Smooth muscle cell (in vitro differentiated cells): Measurements from ENCODE around the gene TUT7. TPM values are rescaled to one million over a fixed set of nuclear protein-coding genes. Genes with fewer than 3 reads are reported as not detected.
"Not testable (repeated sequence)": the region's sequence is repeated elsewhere in the genome, so short reads cannot be mapped to it uniquely, and the experiment has no call there.

Source experiments
- DNase-seq: peaks from one replicate; lab custom pipeline; 2025; ENCODE audit not compliant: unreplicated experiment; lab: John Stamatoyannopoulos, UW
- H2AFZ ChIP-seq: fragments of 200-600 bp; sonication (generic); 2 replicates; pipeline ENCODE4 v1.6.0; 2016; ENCODE audit warnings: antibody characterized with exemption, low read depth, mild to moderate bottlenecking
- H3F3A ChIP-seq: fragments of 200-600 bp; sonication (generic); 2 replicates; pipeline ENCODE4 v1.6.0; 2017; ENCODE audit warnings: antibody characterized with exemption, low read depth
- H3K27ac ChIP-seq: fragments of 200-600 bp; sonication (generic); 2 replicates; pipeline ENCODE4 v1.5.1; 2016; ENCODE audit warnings: low read depth, mild to moderate bottlenecking
- H3K27me3 ChIP-seq: fragments of 200-600 bp; sonication (generic); 2 replicates; pipeline ENCODE4 v1.6.1; 2016; ENCODE audit warnings: low read depth, mild to moderate bottlenecking
- H3K36me3 ChIP-seq: fragments of 200-600 bp; sonication (generic); 2 replicates; pipeline ENCODE4 v1.5.1; 2016; ENCODE audit warnings: low read depth
- H3K4me1 ChIP-seq: fragments of 200-600 bp; sonication (generic); 2 replicates; pipeline ENCODE4 v1.5.1; 2016; ENCODE audit warnings: low read depth
- H3K4me2 ChIP-seq: fragments of 200-600 bp; sonication (generic); 2 replicates; pipeline ENCODE4 v1.6.0; 2016; ENCODE audit warnings: mild to moderate bottlenecking
- H3K4me3 ChIP-seq: fragments of 200-600 bp; sonication (generic); 2 replicates; pipeline ENCODE4 v1.5.1; 2016; ENCODE audit warnings: mild to moderate bottlenecking
- H3K79me2 ChIP-seq: fragments of 200-600 bp; sonication (generic); 2 replicates; pipeline ENCODE4 v1.6.0; 2016; ENCODE audit warnings: low read depth, mild to moderate bottlenecking
- H3K9ac ChIP-seq: fragments of 200-600 bp; sonication (generic); 2 replicates; pipeline ENCODE4 v1.6.0; 2016; ENCODE audit warnings: low read depth
- H3K9me3 ChIP-seq: fragments of 200-600 bp; sonication (generic); replicated peaks from 2 replicates; pipeline ENCODE4 v1.5.1; 2016; ENCODE audit warnings: low read depth
- H4K20me1 ChIP-seq: fragments of 200-600 bp; sonication (generic); 2 replicates; pipeline ENCODE4 v1.6.0; 2016; ENCODE audit warnings: low read depth
- WGBS: methylation state at CpG from one replicate; pipeline ENCODE4 v1.1.7; 2016; ENCODE audit warnings: low lambda C conversion rate; 5-methylcytosine and 5-hydroxymethylcytosine counted together
- polyA plus RNA-seq: library from polyadenylated mRNA; unstranded; fragments of >200 nt; fragmentation: Nextera tagmentation; extraction: Ambion mirVana; gene quantifications from 2 replicates; pipeline ENCODE4 v1.2.1, GENCODE V29; 2016
- total RNA-seq: library from RNA; depleted of rRNA; stranded (reverse); fragments of >200 nt; gene quantifications from 2 replicates; pipeline ENCODE4 v1.2.3, GENCODE V29; 2014
- TF ChIP-seq, protein P1 (sequence below): fragments of 200-600 bp; sonication (generic); IDR thresholded peaks from 2 replicates; pipeline ENCODE4 v1.5.1; 2017; ENCODE audit warnings: borderline replicate concordance, mild to moderate bottlenecking, antibody characterized with exemption; ENCODE audit not compliant: insufficient read depth, poor library complexity, severe bottlenecking

The TUT7 gene
- total and polyA plus RNA-seq, 2 experiments from 2014 or later, result 14.9 to 35.7 TPM

DNA sequence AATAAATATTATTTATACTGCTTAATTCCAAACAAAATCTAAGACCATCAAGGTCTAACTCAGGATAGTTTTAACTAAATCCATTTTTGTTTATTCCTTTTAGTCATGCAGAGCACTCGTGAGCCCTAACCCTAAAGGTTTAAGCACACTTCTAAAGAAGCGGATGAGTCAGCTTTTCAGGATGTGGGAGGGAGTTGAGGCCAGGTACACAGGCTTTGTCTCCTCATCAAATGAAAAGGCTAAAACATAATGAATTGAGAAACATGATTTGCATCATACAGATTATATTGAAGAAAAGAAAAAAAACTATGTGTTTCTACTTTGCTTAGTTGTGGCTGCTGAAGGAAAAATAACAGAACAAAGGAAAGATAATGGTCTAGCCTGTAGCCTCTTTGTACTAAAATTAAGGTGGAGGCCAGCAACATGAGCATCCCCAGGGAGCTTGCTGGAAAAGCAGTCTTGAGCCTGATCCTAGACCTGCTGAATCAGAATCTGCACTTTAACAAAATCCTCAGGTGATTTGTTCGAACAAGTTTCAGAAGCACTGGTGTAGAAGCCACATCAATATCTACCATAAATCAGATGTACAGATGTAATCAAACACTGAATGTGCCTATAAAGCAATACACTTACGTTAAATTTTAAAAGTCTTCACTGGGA, 50.8 kb downstream of the TUT7 start:
- H3K27ac ChIP-seq, result peak overlapping the region; percentile 16
- WGBS, result 70% methylated on average over 4 of the region's 4 CpGs

DNA sequence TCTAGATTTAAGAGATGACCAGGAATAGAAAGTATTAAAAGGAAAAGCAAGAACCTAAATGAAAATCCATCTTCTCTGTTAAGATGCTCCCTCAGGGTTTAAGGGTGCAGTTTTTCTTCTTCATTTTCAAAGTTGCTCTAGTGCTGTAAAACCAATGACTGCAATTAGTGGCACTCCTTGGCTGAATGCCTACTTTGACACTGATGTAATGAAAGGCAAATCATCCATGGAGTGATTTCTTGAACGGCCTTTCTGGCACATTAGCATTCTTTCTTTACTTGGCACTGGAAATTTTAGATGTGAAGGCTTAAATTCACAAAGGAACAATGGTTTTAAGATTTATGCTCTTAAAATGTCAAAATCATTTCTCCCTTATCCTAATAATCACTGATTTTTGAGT, 52.5 kb downstream of the TUT7 start:
- no peak overlapping the region for H3K9ac ChIP-seq
- H3K9me3 ChIP-seq, result no peaks in the 10 kb centered on the region
- TF ChIP-seq, protein P1, sequence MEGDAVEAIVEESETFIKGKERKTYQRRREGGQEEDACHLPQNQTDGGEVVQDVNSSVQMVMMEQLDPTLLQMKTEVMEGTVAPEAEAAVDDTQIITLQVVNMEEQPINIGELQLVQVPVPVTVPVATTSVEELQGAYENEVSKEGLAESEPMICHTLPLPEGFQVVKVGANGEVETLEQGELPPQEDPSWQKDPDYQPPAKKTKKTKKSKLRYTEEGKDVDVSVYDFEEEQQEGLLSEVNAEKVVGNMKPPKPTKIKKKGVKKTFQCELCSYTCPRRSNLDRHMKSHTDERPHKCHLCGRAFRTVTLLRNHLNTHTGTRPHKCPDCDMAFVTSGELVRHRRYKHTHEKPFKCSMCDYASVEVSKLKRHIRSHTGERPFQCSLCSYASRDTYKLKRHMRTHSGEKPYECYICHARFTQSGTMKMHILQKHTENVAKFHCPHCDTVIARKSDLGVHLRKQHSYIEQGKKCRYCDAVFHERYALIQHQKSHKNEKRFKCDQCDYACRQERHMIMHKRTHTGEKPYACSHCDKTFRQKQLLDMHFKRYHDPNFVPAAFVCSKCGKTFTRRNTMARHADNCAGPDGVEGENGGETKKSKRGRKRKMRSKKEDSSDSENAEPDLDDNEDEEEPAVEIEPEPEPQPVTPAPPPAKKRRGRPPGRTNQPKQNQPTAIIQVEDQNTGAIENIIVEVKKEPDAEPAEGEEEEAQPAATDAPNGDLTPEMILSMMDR, result no peak
- H3F3A ChIP-seq, result no peaks in the 10 kb centered on the region
- H4K20me1 ChIP-seq, result peaks cover 4% of the 10 kb centered on the region
- H3K4me2 ChIP-seq, result no peak overlapping the region
- no peaks in the 10 kb centered on the region for H3K79me2 ChIP-seq
- no peak overlapping the region for H3K4me3 ChIP-seq
- 100% methylated on average over 1 of the region's 1 CpG for WGBS
- H3K4me1 ChIP-seq, result peaks cover 8% of the 10 kb centered on the region
- no peak overlapping the region for H2AFZ ChIP-seq
- H3K27me3 ChIP-seq, result no peaks in the 10 kb centered on the region
- no peak for DNase-seq
- peaks cover 50% of the 10 kb centered on the region for H3K36me3 ChIP-seq
- H3K27ac ChIP-seq, result no peak overlapping the region

More for the DNA sequence above, 50.8 kb downstream of the TUT7 start:
- no peaks in the 10 kb centered on the region for H3K79me2 ChIP-seq
- H3K9me3 ChIP-seq, result no peaks in the 10 kb centered on the region
- H3F3A ChIP-seq, result no peaks in the 10 kb centered on the region
- no peak overlapping the region for H3K4me2 ChIP-seq
- TF ChIP-seq, protein P1, result no peak
- H2AFZ ChIP-seq, result no peak overlapping the region
- H3K4me3 ChIP-seq, result no peak overlapping the region
- DNase-seq, result no peak
- no peaks in the 10 kb centered on the region for H3K27me3 ChIP-seq
- peaks cover 4% of the 10 kb centered on the region for H4K20me1 ChIP-seq
- no peak overlapping the region for H3K9ac ChIP-seq
- peaks cover 8% of the 10 kb centered on the region for H3K4me1 ChIP-seq
- H3K36me3 ChIP-seq, result peaks cover 53% of the 10 kb centered on the region

DNA sequence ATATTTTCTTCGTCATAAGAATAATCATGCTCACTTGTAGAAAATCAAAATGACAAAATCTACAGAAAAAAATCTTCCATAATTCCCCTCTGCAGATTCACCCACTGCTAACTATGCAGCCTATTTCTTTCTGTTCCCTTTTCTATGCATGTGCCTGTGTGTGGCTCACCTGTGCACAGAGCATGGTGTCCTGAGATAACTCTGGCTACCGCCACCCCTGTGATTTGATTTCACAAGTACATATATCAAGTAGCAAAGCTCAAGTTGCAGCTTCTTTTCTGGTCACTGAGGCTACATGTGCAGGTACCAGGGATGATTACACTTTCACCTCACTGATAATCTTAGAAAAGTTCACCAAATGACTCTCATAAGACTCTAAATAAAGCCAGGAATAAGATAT, 53.5 kb downstream of the TUT7 start:
- H3K79me2 ChIP-seq, result no peaks in the 10 kb centered on the region
- H3K4me2 ChIP-seq, result no peak overlapping the region
- peaks cover 4% of the 10 kb centered on the region for H4K20me1 ChIP-seq
- H3K27ac ChIP-seq, result no peak overlapping the region
- H3F3A ChIP-seq, result no peaks in the 10 kb centered on the region
- H3K4me3 ChIP-seq, result no peak overlapping the region
- no peaks in the 10 kb centered on the region for H3K27me3 ChIP-seq
- H2AFZ ChIP-seq, result no peak overlapping the region
- 91% methylated on average over 2 of the region's 2 CpGs for WGBS
- TF ChIP-seq, protein P1, result no peak
- H3K9ac ChIP-seq, result no peak overlapping the region
- H3K9me3 ChIP-seq, result no peaks in the 10 kb centered on the region
- peaks cover 8% of the 10 kb centered on the region for H3K4me1 ChIP-seq
- no peak for DNase-seq
- H3K36me3 ChIP-seq, result peaks cover 46% of the 10 kb centered on the region

DNA sequence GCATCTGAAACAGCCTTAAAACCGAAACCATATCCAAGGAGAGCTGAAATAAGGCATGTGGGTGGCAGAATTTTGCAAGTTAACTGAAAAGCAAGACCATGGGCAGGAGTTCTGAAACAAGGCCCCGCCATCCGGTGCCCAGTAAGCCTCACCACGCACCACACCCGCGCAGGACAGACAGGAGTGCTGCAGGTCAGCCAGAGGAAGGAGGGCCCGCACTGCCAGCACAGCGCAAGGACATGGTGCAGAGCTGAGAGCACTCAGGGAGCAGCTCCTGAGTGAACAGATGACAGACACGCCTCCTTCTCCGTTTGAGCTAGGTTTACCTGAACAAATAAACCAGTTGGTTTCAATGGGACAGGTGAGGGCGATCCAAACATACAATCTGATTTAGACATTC, 55.3 kb downstream of the TUT7 start:
- Histone ChIP-seq H3K27ac (no peak overlapping the region), H3K27me3 (no peaks in the 10 kb centered on the region), H3K9ac (no peak overlapping the region), H3K4me3 (no peak overlapping the region), H3K4me1 (peaks cover 5% of the 10 kb centered on the region), H3K9me3 (no peaks in the 10 kb centered on the region), H2AFZ (no peak overlapping the region), H3K4me2 (no peak overlapping the region), H3F3A (no peaks in the 10 kb centered on the region), H3K79me2 (no peaks in the 10 kb centered on the region), H3K36me3 (peaks cover 33% of the 10 kb centered on the region), H4K20me1 (peaks cover 4% of the 10 kb centered on the region)
- DNase-seq, result no peak
- WGBS, result 93% methylated on average over 11 of the region's 11 CpGs
- TF ChIP-seq, protein P1, result no peak

DNA sequence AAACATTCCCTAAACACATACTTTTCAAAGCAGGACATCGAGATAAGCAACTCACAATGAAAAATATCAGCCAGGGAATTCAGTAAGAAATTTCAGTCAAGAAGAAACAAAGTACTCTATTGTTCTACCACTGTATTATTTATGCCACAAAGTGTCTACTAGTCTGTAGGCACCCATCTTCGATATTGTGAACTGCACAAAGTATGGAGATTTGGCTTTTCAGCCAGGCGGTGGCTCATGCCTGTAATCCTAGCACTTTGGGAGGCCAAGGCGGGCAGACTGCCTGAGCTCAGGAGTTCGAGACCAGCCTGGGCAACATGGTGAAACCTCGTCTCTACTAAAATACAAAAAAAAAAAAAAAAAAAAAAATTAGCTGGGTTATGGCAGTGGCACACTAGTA, 63.9 kb downstream of the TUT7 start:
- H3K9ac ChIP-seq, H3K79me2 ChIP-seq, H3K4me3 ChIP-seq, H3K36me3 ChIP-seq, DNase-seq, H4K20me1 ChIP-seq, H3K27me3 ChIP-seq, H2AFZ ChIP-seq, H3K4me2 ChIP-seq, H3K9me3 ChIP-seq, H3F3A ChIP-seq, H3K27ac ChIP-seq: not testable (repeated sequence)
- WGBS, result 95% methylated on average over 6 of the region's 6 CpGs
- H3K4me1 ChIP-seq, result peaks cover 11% of the 10 kb centered on the region
